Panc1 (cell line): ENCODE measurements around the gene HSP90B1. TPM values are rescaled to one million over a fixed set of nuclear protein-coding genes. Genes with fewer than 3 reads are reported as not detected.

ENCODE experiments used
- ATAC-seq: fragments of 200-7000 bp; cut with Tn5 transposase; 2 replicates; pipeline ENCODE4 v1.9.1; 2020; ENCODE audit warnings: mild to moderate bottlenecking, moderate library complexity
- BruUV-seq: library from RNA; stranded (reverse); fragments of 400-500 nt; replicated peaks from 2 replicates; lab custom pipeline; 2021; lab: Mats Ljungman, UMichigan
- CTCF ChIA-PET: fragments of 300-600 bp; sonication (Branson Sonifier 250); formaldehyde crosslinking; loops from one replicate; lab custom pipeline; 2022; ENCODE audit warnings: antibody characterized with exemption; lab: Charles Lee
- POLR2A ChIA-PET: fragments of 300-600 bp; sonication (Branson Sonifier 250); formaldehyde crosslinking; loops from one replicate; lab custom pipeline; 2022; ENCODE audit warnings: antibody characterized with exemption; lab: Charles Lee
- DNase-seq: peaks from one replicate; pipeline ENCODE4 v3.0.0-alpha.2; 2010; ENCODE audit warnings: low read depth, low spot score
- H3K27ac ChIP-seq: 2 replicates; pipeline ENCODE4 v1.5.1; 2011; ENCODE audit warnings: mild to moderate bottlenecking, low read length, inconsistent platforms
- H3K27me3 ChIP-seq: fragments of 200-500 bp; sonication (Bioruptor generic); 2 replicates; pipeline ENCODE4 v1.6.0; 2014; ENCODE audit warnings: low read length, inconsistent platforms; ENCODE audit not compliant: control insufficient read depth, insufficient read depth
- H3K36me3 ChIP-seq: fragments of 200-500 bp; sonication (Bioruptor generic); 2 replicates; pipeline ENCODE4 v1.5.1; 2014; ENCODE audit warnings: inconsistent platforms, mild to moderate bottlenecking, low read length, moderate library complexity; ENCODE audit not compliant: control insufficient read depth, insufficient read depth
- H3K4me1 ChIP-seq: 2 replicates; pipeline ENCODE4 v1.5.1; 2011; ENCODE audit warnings: inconsistent platforms, mild to moderate bottlenecking, low read length, moderate library complexity; ENCODE audit not compliant: control insufficient read depth, insufficient read depth
- H3K4me3 ChIP-seq, 2 experiments: 2 replicates each; pipeline ENCODE4 v1.5.1; 2011 to 2012; ENCODE audit warnings: low read depth in 2 of 2, low read length in 2 of 2, mild to moderate bottlenecking in 2 of 2, inconsistent platforms in 1 of 2, moderate library complexity in 1 of 2
- H3K9me3 ChIP-seq: fragments of 200-500 bp; sonication (Bioruptor generic); 2 replicates; pipeline ENCODE4 v1.5.1; 2014; ENCODE audit warnings: low read depth, mild to moderate bottlenecking, inconsistent platforms, low read length, moderate library complexity; ENCODE audit not compliant: control insufficient read depth, insufficient read depth
- POLR2AphosphoS5 ChIP-seq: IDR thresholded peaks from 2 replicates; pipeline ENCODE4 v1.6.1; 2012; ENCODE audit warnings: mild to moderate bottlenecking, low read depth, low read length, moderate library complexity
- SIN3A ChIP-seq: IDR thresholded peaks from 2 replicates; pipeline ENCODE4 v1.6.1; 2012; ENCODE audit warnings: low read depth, mild to moderate bottlenecking, low read length, moderate library complexity, borderline replicate concordance; ENCODE audit not compliant: insufficient read depth
- TCF7L2 ChIP-seq: IDR thresholded peaks from 2 replicates; pipeline ENCODE4 v1.6.1; 2011; ENCODE audit warnings: mild to moderate bottlenecking, low read depth, low read length, inconsistent platforms
- in situ Hi-C: cut with HindIII; loops from 2 replicates; pipeline ENCODE4 v1.10.0; 2016; ENCODE audit warnings: low sequenced_read_pairs, low pct_unique_long_range_greater_than_20kb
- intact Hi-C: fragments of 100-400 bp; cut with micrococcal nuclease; formaldehyde crosslinking; loops from one replicate; pipeline ENCODE4 v1.10.0; 2022; ENCODE audit not compliant: unreplicated experiment
- total RNA-seq: library from RNA; stranded (reverse); gene quantifications from one replicate; pipeline ENCODE4 v1.2.1, GENCODE V29; 2021; ENCODE audit not compliant: unreplicated experiment
- TF ChIP-seq, protein P1 (sequence below), 2 experiments: IDR thresholded peaks; 2 replicates each; pipeline ENCODE4 v1.6.1; 2011 to 2012; ENCODE audit warnings: low read depth in 2 of 2, control low read depth in 1 of 2, low read length in 1 of 2, mild to moderate bottlenecking in 1 of 2, moderate library complexity in 1 of 2; ENCODE audit not compliant: insufficient read depth in 1 of 2
- TF ChIP-seq, protein P2 (sequence below): fragments of 450-650 bp; IDR thresholded peaks from 2 replicates; pipeline ENCODE4 v1.5.1; 2017; ENCODE audit warnings: mild to moderate bottlenecking

The HSP90B1 gene
- total RNA-seq, 1 experiment from 2014 or later: 503 TPM

DNA sequence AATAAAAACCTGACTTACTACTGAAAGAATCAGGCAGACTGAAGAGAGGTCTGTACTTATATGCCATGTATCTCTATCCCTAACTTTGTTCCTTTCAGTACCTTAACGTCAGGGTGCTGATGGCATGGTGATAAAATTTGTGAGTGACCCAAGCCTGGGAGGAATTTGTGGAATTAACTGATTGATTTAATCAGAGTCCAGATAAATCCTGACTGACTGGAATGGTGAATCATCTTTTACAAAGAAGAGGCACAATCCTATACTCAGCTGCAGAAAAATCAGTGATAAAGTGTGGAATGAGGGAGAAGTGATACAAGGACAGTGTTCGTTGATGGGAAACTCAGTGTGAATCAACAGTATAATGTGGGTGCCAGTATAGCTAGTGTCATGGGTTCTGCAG is 39.2 kb downstream of the HSP90B1 start:
- in situ Hi-C loops: no loop called here
- H3K27ac ChIP-seq: no peak overlapping the region

DNA sequence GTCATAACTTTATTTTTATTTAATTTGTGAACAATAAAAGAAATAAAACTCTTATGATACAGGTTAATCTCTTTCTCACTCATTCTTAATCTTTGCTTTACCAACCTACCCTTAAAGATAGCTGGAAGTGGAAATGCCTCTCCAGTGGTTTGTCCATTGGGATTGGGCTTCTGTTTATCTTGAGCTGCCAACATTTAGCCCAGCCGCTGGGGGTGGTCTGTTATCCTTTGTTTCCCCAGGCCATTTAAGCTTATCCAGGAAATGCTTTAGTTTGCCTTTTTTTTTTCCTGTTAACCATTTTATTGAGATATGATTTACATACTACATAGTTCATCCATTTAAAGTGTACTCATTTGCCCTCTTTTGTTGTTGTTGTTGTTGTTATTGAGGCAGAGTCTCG is 43.7 kb downstream of the HSP90B1 start:
- DNase-seq (no peak), ATAC-seq (no peak)
- no peaks in the 10 kb centered on the region for H3K27me3 ChIP-seq
- TF ChIP-seq, protein P1, sequence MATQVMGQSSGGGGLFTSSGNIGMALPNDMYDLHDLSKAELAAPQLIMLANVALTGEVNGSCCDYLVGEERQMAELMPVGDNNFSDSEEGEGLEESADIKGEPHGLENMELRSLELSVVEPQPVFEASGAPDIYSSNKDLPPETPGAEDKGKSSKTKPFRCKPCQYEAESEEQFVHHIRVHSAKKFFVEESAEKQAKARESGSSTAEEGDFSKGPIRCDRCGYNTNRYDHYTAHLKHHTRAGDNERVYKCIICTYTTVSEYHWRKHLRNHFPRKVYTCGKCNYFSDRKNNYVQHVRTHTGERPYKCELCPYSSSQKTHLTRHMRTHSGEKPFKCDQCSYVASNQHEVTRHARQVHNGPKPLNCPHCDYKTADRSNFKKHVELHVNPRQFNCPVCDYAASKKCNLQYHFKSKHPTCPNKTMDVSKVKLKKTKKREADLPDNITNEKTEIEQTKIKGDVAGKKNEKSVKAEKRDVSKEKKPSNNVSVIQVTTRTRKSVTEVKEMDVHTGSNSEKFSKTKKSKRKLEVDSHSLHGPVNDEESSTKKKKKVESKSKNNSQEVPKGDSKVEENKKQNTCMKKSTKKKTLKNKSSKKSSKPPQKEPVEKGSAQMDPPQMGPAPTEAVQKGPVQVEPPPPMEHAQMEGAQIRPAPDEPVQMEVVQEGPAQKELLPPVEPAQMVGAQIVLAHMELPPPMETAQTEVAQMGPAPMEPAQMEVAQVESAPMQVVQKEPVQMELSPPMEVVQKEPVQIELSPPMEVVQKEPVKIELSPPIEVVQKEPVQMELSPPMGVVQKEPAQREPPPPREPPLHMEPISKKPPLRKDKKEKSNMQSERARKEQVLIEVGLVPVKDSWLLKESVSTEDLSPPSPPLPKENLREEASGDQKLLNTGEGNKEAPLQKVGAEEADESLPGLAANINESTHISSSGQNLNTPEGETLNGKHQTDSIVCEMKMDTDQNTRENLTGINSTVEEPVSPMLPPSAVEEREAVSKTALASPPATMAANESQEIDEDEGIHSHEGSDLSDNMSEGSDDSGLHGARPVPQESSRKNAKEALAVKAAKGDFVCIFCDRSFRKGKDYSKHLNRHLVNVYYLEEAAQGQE (IDR thresholded peaks at IDR 0.05; ENCODE audit: insufficient read depth in 1 of 2, low read depth in 2 of 2, low read length in 1 of 2): no peak
- TF ChIP-seq SIN3A (no peak), TCF7L2 (no peak), POLR2AphosphoS5 (no peak)
- TF ChIP-seq, protein P2, sequence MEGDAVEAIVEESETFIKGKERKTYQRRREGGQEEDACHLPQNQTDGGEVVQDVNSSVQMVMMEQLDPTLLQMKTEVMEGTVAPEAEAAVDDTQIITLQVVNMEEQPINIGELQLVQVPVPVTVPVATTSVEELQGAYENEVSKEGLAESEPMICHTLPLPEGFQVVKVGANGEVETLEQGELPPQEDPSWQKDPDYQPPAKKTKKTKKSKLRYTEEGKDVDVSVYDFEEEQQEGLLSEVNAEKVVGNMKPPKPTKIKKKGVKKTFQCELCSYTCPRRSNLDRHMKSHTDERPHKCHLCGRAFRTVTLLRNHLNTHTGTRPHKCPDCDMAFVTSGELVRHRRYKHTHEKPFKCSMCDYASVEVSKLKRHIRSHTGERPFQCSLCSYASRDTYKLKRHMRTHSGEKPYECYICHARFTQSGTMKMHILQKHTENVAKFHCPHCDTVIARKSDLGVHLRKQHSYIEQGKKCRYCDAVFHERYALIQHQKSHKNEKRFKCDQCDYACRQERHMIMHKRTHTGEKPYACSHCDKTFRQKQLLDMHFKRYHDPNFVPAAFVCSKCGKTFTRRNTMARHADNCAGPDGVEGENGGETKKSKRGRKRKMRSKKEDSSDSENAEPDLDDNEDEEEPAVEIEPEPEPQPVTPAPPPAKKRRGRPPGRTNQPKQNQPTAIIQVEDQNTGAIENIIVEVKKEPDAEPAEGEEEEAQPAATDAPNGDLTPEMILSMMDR: no peak
- no TSS peak for BruUV-seq
- H3K36me3 ChIP-seq: 0 out of 2 replicates have a peak, but pooled peaks cover 14% of the 10 kb centered on the region
- H3K9me3 ChIP-seq: no peaks in the 10 kb centered on the region
- in situ Hi-C loops (no loop called here), intact Hi-C loops (no loop called here)
- no peak overlapping the region for H3K27ac ChIP-seq
- CTCF ChIA-PET: no interaction called here
- H3K4me3 ChIP-seq: no peak overlapping the region
- POLR2A ChIA-PET: no interaction called here
- H3K4me1 ChIP-seq: peaks cover 3% of the 10 kb centered on the region; the same call in 1 of the 2 replicates

More for the DNA sequence above, 39.2 kb downstream of the HSP90B1 start:
- TF ChIP-seq POLR2AphosphoS5: no peak
- TF ChIP-seq, protein P2: no peak
- TF ChIP-seq SIN3A: no peak
- DNase-seq (no peak), ATAC-seq (no peak)
- POLR2A ChIA-PET: no interaction called here
- H3K27me3 ChIP-seq: no peaks in the 10 kb centered on the region
- H3K36me3 ChIP-seq: peaks cover 10% of the 10 kb centered on the region
- CTCF ChIA-PET: no interaction called here
- H3K4me3 ChIP-seq: no peak overlapping the region
- BruUV-seq: no TSS peak
- H3K9me3 ChIP-seq: no peaks in the 10 kb centered on the region
- intact Hi-C loops: no loop called here
- H3K4me1 ChIP-seq: peaks cover 17% of the 10 kb centered on the region
